Measurements from ENCODE around the gene WIPF3.

The WIPF3 gene

DNA sequence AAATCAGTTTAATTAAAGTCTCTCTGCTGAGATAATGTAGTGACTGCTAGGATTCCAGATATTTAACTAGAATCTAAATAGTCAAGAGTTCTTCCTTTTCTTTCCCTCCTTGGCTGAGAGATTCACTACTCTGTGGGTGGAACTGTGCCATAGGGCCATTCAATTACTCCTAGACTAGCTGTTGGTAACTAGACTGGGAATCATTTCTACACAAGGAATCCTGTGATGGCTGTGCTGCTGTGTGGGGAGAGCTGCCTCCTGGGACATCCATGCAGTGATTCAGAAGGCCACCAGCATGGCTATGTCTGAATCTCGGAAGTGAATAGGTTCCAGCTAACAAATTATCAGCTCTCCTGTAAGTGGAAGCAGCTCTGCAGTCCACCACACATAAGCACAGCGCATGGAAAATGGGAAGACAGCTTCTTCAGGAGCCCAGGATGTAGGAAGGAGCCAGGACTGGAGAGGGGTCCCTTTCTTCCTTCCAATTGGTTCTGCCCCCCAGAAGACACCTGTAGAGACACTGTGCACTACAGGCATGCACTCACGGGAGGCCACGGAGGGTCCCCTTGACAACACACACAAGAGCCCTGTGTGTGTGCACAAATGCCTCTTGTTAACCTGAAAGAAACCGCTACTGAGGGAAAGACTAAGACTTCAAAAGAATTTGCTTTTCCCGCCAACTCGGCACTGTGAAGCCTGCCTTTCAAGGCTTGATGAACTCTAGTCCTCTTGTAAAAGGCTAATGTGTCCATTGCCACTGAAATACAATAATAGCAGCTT, 116.8 kb downstream of the WIPF3 start:
- peak overlapping the region; percentile 66 for H3K27ac Mint-ChIP-seq
- peaks cover 14% of the 10 kb centered on the region for H3K4me1 Mint-ChIP-seq
- H3K36me3 Mint-ChIP-seq (ENCODE audit: low read depth), result peaks cover 49% of the 10 kb centered on the region
- H3K27me3 Mint-ChIP-seq (ENCODE audit: low read depth, poor library complexity), result no peaks in the 10 kb centered on the region
- TF ChIP-seq, protein P1, sequence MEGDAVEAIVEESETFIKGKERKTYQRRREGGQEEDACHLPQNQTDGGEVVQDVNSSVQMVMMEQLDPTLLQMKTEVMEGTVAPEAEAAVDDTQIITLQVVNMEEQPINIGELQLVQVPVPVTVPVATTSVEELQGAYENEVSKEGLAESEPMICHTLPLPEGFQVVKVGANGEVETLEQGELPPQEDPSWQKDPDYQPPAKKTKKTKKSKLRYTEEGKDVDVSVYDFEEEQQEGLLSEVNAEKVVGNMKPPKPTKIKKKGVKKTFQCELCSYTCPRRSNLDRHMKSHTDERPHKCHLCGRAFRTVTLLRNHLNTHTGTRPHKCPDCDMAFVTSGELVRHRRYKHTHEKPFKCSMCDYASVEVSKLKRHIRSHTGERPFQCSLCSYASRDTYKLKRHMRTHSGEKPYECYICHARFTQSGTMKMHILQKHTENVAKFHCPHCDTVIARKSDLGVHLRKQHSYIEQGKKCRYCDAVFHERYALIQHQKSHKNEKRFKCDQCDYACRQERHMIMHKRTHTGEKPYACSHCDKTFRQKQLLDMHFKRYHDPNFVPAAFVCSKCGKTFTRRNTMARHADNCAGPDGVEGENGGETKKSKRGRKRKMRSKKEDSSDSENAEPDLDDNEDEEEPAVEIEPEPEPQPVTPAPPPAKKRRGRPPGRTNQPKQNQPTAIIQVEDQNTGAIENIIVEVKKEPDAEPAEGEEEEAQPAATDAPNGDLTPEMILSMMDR (IDR thresholded peaks at IDR 0.05), result no peak
- no peaks in the 10 kb centered on the region for H3K9me3 Mint-ChIP-seq
- no peak overlapping the region for H3K4me3 Mint-ChIP-seq
- no peak for DNase-seq

DNA sequence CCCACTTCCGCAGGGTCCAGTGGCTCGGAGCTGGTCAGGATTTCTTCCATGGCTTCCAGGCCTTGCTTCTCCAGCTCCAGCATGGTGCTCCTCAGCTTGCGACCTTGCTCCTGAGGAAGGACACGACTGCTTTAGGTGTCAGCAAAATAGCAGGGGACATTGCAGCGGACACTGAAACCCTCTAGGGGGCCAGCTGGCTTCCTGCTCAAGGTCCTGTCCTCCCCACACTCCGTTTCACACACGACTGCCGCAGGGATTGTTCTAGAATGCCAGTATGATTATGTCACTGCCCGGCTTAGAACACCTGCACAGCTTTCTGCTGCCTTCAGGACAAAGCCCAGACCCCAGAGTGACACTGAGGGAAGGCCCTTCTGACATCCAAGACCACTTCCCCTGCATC, 117.7 kb downstream of the WIPF3 start:
- peaks cover 46% of the 10 kb centered on the region for H3K36me3 Mint-ChIP-seq (ENCODE audit: low read depth)
- TF ChIP-seq, protein P1 (IDR thresholded peaks at IDR 0.05), result no peak
- no peaks in the 10 kb centered on the region for H3K27me3 Mint-ChIP-seq (ENCODE audit: low read depth, poor library complexity)
- no peaks in the 10 kb centered on the region for H3K9me3 Mint-ChIP-seq
- DNase-seq, result no peak
- H3K4me3 Mint-ChIP-seq, result no peak overlapping the region
- H3K27ac Mint-ChIP-seq, result peak overlapping the region; percentile 78
- peaks cover 14% of the 10 kb centered on the region for H3K4me1 Mint-ChIP-seq

DNA sequence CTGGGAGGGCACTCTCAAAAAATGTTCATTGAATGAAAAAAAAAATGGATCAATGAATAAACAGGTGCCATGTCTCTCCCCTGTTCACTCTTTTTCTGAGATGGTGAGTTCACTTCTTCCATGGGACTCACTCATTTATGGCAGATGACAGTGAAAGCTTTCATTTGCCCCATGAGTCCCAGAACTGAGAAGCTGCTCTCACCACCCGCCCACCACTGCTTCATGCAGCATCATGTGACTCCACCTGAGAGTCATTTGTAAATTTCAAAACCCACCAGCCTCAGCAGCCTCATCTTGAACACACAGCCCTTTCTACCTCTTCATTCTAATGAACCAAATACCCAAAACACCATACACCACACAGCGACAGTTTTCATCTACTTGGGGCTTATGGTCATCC, 118.4 kb downstream of the WIPF3 start:
- Mint-ChIP-seq H3K9me3 (no peaks in the 10 kb centered on the region), H3K27ac (peak overlapping the region; percentile 37), H3K36me3 (ENCODE audit: low read depth) (peaks cover 39% of the 10 kb centered on the region), H3K4me1 (peaks cover 14% of the 10 kb centered on the region), H3K27me3 (ENCODE audit: low read depth, poor library complexity) (no peaks in the 10 kb centered on the region), H3K4me3 (no peak overlapping the region)
- no peak for DNase-seq
- TF ChIP-seq, protein P1 (IDR thresholded peaks at IDR 0.05), result no peak

DNA sequence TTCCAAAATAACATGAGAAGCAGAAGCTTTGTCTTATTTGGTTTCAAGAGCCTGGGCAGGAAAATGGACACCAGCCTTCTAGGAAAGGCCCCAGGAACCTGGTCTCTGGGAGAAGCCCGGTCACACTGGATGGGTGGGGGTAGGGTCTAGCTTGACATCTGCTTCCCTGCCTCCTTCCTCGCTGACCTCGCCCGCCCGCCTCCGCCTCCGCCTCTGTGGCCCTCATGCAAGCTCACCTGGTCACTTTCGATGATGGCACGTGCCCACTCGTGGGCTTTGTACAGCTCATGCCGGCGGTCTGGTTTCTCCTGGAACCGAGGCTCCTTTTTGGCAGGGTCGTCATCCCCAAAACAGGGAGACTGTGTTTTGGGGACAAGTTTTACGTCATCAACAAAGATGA, 119.9 kb downstream of the WIPF3 start:
- H3K27ac Mint-ChIP-seq, result no peak overlapping the region
- peaks cover 35% of the 10 kb centered on the region for H3K36me3 Mint-ChIP-seq (ENCODE audit: low read depth)
- no peak overlapping the region for H3K4me3 Mint-ChIP-seq
- TF ChIP-seq, protein P1 (IDR thresholded peaks at IDR 0.05), result no peak
- H3K9me3 Mint-ChIP-seq, result no peaks in the 10 kb centered on the region
- no peak for DNase-seq
- peaks cover 13% of the 10 kb centered on the region for H3K4me1 Mint-ChIP-seq
- H3K27me3 Mint-ChIP-seq (ENCODE audit: low read depth, poor library complexity), result no peaks in the 10 kb centered on the region

DNA sequence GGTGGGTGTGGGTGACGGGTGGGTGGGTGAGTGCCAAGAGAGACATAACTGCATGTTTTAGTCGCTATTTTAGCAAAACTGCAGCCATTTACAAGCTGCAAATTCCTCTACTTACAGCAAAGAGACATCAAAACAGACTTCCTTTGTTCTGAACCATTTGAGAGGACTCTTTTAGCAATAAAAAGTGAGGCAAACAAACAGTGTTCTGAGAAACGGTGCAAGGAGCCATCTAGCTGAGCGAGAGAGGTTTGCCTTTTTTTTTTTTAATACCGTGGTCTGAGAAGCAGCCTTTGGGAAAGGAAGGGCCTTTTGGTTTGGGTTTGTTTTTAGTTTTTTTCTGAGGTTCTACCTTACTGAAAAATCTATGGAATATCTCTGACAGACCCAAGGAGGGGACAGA, 120.4 kb downstream of the WIPF3 start:
- Mint-ChIP-seq H3K4me3 (no peak overlapping the region), H3K36me3 (ENCODE audit: low read depth) (peaks cover 36% of the 10 kb centered on the region), H3K27ac (no peak overlapping the region), H3K4me1 (peaks cover 9% of the 10 kb centered on the region), H3K9me3 (no peaks in the 10 kb centered on the region), H3K27me3 (ENCODE audit: low read depth, poor library complexity) (no peaks in the 10 kb centered on the region)
- TF ChIP-seq, protein P1 (IDR thresholded peaks at IDR 0.05), result no peak
- DNase-seq, result no peak
